Fibroblast of pulmonary artery (primary cell): ENCODE results near the gene GALNTL6.

Experiments
- DNase-seq: peaks from one replicate; pipeline ENCODE4 v3.0.0-alpha.2; 2010; ENCODE audit warnings: low read depth
- H3K4me3 ChIP-seq: replicated peaks from 2 replicates; pipeline ENCODE4 v1.5.1; 2011; ENCODE audit warnings: low read depth, mild to moderate bottlenecking, control low read depth, low read length, moderate library complexity
- TF ChIP-seq, protein P1 (sequence below): IDR thresholded peaks from 2 replicates; pipeline ENCODE4 v1.5.1; 2011; ENCODE audit warnings: mild to moderate bottlenecking, control low read depth, low read length, inconsistent platforms; ENCODE audit errors: missing control alignments

The GALNTL6 gene

DNA sequence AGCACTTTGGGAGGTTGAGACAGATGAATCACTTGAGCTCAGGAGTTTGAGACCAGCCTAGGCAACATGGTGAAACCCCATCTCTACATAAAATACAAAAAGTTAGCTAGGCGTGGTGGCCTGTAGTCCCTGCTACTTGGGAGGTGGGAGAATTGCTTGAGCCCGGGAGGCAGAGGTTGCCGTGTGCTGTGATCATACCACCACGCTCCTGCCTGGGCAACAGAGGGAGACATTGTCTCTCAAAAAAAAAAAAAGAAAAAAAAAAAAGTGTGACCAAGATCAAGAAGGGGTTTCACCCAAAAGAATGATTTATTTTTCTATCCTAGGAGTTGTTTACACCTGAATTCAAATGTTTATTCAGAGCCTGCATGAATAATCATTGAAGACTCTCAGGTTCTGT lies 783.0 kb downstream of the GALNTL6 start:
- DNase-seq = no peak
- TF ChIP-seq, protein P1, sequence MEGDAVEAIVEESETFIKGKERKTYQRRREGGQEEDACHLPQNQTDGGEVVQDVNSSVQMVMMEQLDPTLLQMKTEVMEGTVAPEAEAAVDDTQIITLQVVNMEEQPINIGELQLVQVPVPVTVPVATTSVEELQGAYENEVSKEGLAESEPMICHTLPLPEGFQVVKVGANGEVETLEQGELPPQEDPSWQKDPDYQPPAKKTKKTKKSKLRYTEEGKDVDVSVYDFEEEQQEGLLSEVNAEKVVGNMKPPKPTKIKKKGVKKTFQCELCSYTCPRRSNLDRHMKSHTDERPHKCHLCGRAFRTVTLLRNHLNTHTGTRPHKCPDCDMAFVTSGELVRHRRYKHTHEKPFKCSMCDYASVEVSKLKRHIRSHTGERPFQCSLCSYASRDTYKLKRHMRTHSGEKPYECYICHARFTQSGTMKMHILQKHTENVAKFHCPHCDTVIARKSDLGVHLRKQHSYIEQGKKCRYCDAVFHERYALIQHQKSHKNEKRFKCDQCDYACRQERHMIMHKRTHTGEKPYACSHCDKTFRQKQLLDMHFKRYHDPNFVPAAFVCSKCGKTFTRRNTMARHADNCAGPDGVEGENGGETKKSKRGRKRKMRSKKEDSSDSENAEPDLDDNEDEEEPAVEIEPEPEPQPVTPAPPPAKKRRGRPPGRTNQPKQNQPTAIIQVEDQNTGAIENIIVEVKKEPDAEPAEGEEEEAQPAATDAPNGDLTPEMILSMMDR = no peak

DNA sequence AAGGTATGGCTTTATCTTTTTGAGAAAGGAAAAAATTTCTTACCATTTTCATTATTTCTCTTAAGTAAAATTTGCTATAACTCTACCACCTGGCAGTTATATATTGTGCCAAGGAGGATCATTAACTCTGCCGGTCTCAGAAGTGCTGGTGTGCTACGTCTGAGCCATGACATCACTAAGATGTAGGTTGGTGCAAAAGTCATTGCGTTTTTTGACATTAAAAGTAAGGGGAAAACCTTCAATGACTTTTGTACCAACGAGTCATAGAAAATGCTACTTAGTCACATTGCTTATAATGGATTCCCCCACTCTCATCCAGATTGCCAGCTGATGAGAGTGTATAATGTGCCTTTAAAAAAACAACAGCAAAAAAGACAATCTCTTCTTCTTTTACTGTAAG lies 786.4 kb downstream of the GALNTL6 start:
- DNase-seq = no peak
- TF ChIP-seq, protein P1 = no peak
- H3K4me3 ChIP-seq = no peak overlapping the region

More for the DNA sequence above, 783.0 kb downstream of the GALNTL6 start:
- H3K4me3 ChIP-seq = no peak overlapping the region

GRCh38 chr4:172601195-172601594 lies 788.0 kb downstream of the GALNTL6 start:
- TF ChIP-seq, protein P1 = no peak
- no peak overlapping the region for H3K4me3 ChIP-seq
- DNase-seq = no peak

DNA sequence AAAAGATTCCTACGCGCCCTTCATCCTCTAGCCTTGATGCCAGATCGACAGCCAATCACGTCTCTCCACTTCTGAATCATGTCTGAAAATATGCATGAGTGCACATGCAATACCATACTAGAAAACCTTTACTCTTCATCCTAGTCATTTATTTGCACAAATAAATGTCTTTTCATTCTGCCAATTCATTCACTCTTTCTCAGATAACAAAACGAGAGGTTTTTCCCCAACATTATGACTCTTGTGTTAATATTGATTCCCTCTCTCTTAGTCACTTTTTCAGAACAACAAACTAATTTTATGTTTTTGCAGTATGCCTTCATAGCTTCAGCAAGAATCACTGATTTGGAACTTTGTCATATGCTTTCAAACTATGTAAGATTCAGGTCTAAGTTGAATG lies 806.0 kb downstream of the GALNTL6 start:
- TF ChIP-seq, protein P1 = no peak
- no peak overlapping the region for H3K4me3 ChIP-seq
- DNase-seq = no peak

DNA sequence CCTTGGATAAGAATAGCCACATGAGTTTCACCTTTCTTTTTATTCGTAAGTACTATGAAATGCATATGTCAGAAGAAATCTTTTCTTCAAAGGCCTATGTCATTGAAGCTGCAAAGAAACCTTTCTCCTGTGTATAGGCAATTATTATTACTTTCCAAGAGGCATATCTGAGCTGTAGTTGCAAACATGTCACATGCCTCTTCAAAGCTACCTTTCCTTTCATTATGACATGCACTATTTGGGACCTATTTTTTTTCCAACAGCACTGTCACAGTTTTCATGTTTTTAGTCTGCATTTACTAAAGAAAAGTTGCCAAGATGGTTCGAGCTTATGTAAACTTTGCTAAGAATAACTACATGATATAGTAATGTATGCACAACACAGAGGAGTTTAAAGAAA lies 806.6 kb downstream of the GALNTL6 start:
- DNase-seq = no peak
- TF ChIP-seq, protein P1 = no peak
- H3K4me3 ChIP-seq = no peak overlapping the region

DNA sequence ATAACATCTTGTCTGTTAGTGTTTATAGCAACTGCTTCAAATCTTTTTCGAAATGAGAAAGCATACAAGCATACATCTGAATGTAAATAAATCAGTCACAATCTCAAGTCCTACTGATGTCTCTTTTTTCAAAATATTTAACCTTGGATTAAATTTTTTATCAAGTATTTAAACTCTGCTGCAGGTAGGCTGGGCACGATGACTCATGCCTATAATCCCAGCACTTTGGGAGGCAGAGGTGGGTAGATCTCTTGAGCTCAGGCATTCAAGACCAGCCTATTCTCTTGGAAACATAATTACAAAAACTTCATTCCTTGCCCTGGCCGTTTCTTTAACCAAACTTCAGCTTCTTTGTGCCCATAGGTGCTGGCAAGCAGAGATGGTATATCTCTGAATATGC lies 815.1 kb downstream of the GALNTL6 start:
- TF ChIP-seq, protein P1 = no peak
- no peak overlapping the region for H3K4me3 ChIP-seq
- no peak for DNase-seq

GRCh38 chr4:172630280-172630679 lies 817.1 kb downstream of the GALNTL6 start:
- H3K4me3 ChIP-seq = no peak overlapping the region
- DNase-seq = no peak
- TF ChIP-seq, protein P1 = no peak
